Testis (tissue), 3 donors: ENCODE measurements around the gene FAM53B. TPM values are rescaled to one million over a fixed set of nuclear protein-coding genes. Genes with fewer than 3 reads are reported as not detected.
"Not testable (repeated sequence)": the region's sequence is repeated elsewhere in the genome, so short reads cannot be mapped to it uniquely, and the experiment has no call there.

Experiments used
- DNase-seq: peaks from one replicate; pipeline ENCODE4 v3.0.0-alpha.2; 2019
- H3K27ac ChIP-seq, 2 donors: fragments of 200-600 bp; sonication (generic); one replicate each; pipeline ENCODE4 v1.5.1; 2019
- H3K27me3 ChIP-seq: fragments of 200-600 bp; sonication (generic); one replicate; pipeline ENCODE4 v1.5.1; 2019
- H3K36me3 ChIP-seq: fragments of 200-600 bp; sonication (generic); one replicate; pipeline ENCODE4 v1.5.1; 2017; ENCODE audit warnings: low read depth; ENCODE audit errors: missing control alignments
- H3K4me1 ChIP-seq: fragments of 200-600 bp; sonication (generic); one replicate; pipeline ENCODE4 v1.5.1; 2019
- H3K4me3 ChIP-seq, 2 donors: fragments of 200-600 bp; sonication (generic); one replicate each; pipeline ENCODE4 v1.5.1; 2017 to 2019
- H3K9me3 ChIP-seq: fragments of 200-600 bp; sonication (generic); one replicate; pipeline ENCODE4 v1.5.1; 2017
- POLR2A ChIP-seq: fragments of 450-650 bp; IDR thresholded peaks from one replicate; pipeline ENCODE4 v1.6.1; 2017; ENCODE audit warnings: antibody characterized with exemption, mild to moderate bottlenecking, moderate library complexity
- WGBS, 2 donors: methylation state at CpG; one replicate each; pipeline ENCODE4 v1.1.5; 2018; 5-methylcytosine and 5-hydroxymethylcytosine counted together
- intact Hi-C: fragments of 100-400 bp; cut with DNase I; formaldehyde crosslinking; loops from one replicate; pipeline ENCODE4 v1.15.1; 2023; ENCODE audit warnings: low total_unique reads
- polyA plus RNA-seq: library from polyadenylated mRNA; stranded (reverse); fragments of 350-450 nt; fragmentation: Illumina TruSeq; extraction: RNeasy Lipid Tissue Mini Kit (QIAGEN cat#74804); gene quantifications from one replicate; pipeline ENCODE4 v1.2.3, GENCODE V29; 2014; ENCODE audit warnings: low read depth, low replicate concordance; ENCODE audit not compliant: insufficient read depth
- total RNA-seq, 2 donors: library from RNA; depleted of rRNA; stranded (reverse); fragments of >200 nt; gene quantifications; one replicate each; pipeline ENCODE4 v1.2.3, GENCODE V29; 2016
- TF ChIP-seq, protein P1 (sequence below), 3 experiments: fragments of 450-650 bp in 2 of 3; fragments of 200-600 bp in 1 of 3; sonication (generic) in 1 of 3; IDR thresholded peaks; one replicate each; pipeline ENCODE4 v1.5.1; 2016 to 2019; ENCODE audit warnings: antibody characterized with exemption in 3 of 3, mild to moderate bottlenecking in 2 of 3, moderate library complexity in 1 of 3

FAM53B gene
- total and polyA plus RNA-seq, 3 donors from 2014 or later = 36.9 to 125 (median 109) TPM

DNA sequence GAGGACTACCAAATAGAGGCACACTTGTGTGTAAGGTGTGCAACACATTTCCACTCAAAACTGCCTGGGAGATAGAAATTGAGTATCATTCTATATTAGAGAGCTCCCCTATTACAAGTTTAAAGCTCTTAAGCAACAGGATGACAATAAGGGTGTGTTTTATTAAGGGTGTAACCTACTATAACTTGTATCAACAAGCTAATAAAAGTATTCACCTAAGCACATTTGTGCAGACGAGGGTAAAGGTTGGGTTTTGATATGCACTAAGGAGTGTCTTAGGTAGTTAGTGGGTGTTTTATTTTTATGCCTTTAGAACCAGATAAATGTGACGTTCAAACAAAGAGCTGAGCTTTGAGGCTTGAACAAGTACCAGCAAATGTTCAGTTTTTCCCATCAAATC is 2.8 kb upstream of the FAM53B start:
- no peak for DNase-seq
- 88 to 89% methylated on average over 2 of the region's 2 CpGs for WGBS, 2 donors
- no peaks in the 10 kb centered on the region for H3K9me3 ChIP-seq
- H3K4me1 ChIP-seq = peaks cover 15% of the 10 kb centered on the region
- no peak for TF ChIP-seq POLR2A
- TF ChIP-seq, protein P1, sequence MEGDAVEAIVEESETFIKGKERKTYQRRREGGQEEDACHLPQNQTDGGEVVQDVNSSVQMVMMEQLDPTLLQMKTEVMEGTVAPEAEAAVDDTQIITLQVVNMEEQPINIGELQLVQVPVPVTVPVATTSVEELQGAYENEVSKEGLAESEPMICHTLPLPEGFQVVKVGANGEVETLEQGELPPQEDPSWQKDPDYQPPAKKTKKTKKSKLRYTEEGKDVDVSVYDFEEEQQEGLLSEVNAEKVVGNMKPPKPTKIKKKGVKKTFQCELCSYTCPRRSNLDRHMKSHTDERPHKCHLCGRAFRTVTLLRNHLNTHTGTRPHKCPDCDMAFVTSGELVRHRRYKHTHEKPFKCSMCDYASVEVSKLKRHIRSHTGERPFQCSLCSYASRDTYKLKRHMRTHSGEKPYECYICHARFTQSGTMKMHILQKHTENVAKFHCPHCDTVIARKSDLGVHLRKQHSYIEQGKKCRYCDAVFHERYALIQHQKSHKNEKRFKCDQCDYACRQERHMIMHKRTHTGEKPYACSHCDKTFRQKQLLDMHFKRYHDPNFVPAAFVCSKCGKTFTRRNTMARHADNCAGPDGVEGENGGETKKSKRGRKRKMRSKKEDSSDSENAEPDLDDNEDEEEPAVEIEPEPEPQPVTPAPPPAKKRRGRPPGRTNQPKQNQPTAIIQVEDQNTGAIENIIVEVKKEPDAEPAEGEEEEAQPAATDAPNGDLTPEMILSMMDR (IDR thresholded peaks at IDR 0.05) = no peak
- intact Hi-C loops = no loop called here
- no peaks in the 10 kb centered on the region for H3K36me3 ChIP-seq
- H3K27ac ChIP-seq = no peak overlapping the region
- H3K4me3 ChIP-seq = no peak overlapping the region
- H3K27me3 ChIP-seq = no peaks in the 10 kb centered on the region

DNA sequence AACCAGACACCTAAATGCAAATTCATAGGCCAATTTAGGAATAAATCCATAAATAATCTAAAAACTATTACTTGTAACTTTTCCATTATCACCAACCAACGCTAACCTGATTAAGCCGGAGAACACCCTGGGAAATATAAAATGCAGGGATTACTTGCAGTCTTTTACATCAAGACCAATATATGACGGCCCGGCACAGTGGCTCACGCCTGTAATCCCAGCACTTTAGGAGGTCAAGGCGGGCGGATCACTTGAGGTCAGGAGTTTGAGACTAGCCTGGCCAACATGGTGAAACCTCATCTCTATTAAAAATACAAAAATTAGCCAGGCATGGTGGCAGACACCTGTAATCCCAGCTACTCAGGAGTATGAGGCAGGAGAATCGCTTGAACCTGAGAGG is 2.3 kb upstream of the FAM53B start:
- intact Hi-C loops, H3K36me3 ChIP-seq, H3K27me3 ChIP-seq, H3K9me3 ChIP-seq, H3K27ac ChIP-seq, H3K4me3 ChIP-seq, DNase-seq: not testable (repeated sequence)
- 88 to 91% methylated on average over 8 of the region's 8 CpGs for WGBS, 2 donors
- peaks cover 20% of the 10 kb centered on the region for H3K4me1 ChIP-seq

DNA sequence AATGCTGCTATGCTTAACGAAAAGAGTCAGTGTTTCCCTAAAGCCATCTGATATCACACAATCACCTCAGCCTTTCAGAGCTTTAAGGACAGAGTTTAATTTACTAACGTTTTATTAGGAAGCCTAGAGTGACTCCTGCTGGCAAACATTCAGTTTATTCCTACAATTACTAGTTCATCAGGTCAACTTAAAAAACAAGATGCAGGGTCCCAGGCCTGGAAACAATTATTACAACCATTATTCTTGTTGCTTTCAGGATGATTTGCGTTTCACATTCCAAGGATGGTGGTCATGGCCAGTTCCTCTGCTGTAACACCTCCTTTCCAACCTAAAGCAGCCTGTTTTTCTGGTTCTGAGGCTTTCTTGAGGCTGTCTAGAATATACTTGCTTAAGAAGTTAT is 1.5 kb upstream of the FAM53B start:
- no peak overlapping the region for H3K4me3 ChIP-seq
- H3K36me3 ChIP-seq = no peaks in the 10 kb centered on the region
- 32 to 33% methylated on average over 3 of the region's 3 CpGs for WGBS, 2 donors
- DNase-seq = no peak
- peaks cover 27% of the 10 kb centered on the region for H3K4me1 ChIP-seq
- TF ChIP-seq, protein P1 (IDR thresholded peaks at IDR 0.05) = peak in 2 of 3 experiments; percentile 14 to 33
- no peak for TF ChIP-seq POLR2A
- intact Hi-C loops = no loop called here
- no peaks in the 10 kb centered on the region for H3K27me3 ChIP-seq
- H3K9me3 ChIP-seq = no peaks in the 10 kb centered on the region
- peak overlapping the region in 1 of 2 donors; percentile 94 for H3K27ac ChIP-seq

DNA sequence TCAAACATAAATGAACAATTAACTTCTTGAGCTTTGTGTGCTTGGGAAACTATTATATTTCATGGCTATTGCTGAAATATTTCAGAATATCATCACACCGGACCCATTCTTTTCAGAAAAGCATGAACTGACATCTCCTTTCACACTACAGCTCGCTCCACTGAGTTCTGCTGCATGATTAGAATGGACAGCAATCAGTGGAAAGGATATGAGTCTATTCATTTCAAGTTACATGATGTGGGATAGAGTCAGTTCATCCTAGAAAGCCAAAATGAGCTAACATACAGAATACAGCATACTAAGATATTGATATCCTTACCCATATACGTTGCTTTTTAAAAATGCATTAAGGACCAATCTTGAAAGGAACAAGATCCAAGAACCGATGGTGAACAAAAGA is 1.1 kb upstream of the FAM53B start:
- DNase-seq = no peak
- intact Hi-C loops = no loop called here
- Histone ChIP-seq H3K27me3 (no peaks in the 10 kb centered on the region), H3K4me3 (no peak overlapping the region), H3K27ac (peak overlapping the region in 1 of 2 donors; percentile 94), H3K9me3 (no peaks in the 10 kb centered on the region), H3K4me1 (peaks cover 31% of the 10 kb centered on the region), H3K36me3 (no peaks in the 10 kb centered on the region)
- 45 to 59% methylated on average over 4 of the region's 4 CpGs for WGBS, 2 donors
- TF ChIP-seq, protein P1 (IDR thresholded peaks at IDR 0.05) = no peak
- TF ChIP-seq POLR2A = no peak

DNA sequence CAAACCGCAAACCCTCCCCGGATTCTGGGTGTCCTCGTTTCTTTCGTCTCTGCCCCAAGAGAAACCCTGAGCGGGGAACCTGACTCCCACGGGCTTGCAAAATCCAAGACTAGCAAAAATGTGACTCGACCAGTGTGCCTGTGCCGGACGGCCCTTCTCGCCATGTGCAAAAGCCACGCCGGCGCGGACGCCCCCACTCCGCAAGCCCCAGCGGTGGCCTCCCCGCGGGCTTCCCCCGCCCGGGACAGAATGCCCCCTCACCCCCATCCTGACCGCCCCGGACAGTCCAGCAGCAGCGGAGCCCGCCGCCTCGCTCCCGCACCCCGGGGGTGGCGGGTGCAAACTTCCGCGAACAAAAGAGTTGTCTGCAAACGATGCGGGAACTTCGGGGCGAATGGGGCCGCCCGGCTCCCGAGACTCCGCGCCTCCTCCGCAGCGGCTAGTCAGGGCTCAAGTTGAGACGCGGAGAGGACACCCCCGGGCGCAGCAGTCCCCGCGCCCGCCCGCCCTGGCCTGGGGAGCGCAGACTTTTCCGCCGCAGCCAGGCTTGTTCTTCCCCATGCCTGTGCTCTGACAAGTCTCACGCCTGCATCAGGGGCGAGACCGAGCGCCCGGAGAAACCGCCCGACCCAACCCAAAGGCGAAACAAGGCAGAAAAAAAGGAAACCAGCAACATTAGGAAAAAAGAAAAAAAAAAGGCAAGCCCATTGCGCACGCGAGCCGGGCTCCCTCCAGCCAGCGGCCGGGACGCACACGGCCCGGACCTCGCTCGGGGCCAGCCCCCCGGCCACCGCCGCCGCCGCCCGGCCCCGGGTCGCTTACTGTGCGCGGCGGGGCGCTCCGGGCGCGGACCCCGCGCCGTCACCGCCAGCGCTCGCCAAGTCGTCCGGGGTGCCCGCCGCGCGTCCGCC is 732 bp downstream of the FAM53B start:
- peak overlapping the region; percentile 74 to 88 for H3K4me3 ChIP-seq
- TF ChIP-seq, protein P1 (IDR thresholded peaks at IDR 0.05) = no peak
- no peak for TF ChIP-seq POLR2A
- no peak for DNase-seq
- H3K36me3 ChIP-seq = no peaks in the 10 kb centered on the region
- H3K27ac ChIP-seq = peak overlapping the region; percentile 89 to 94
- 0% methylated on average over 39 to 93 of the region's 101 CpGs for WGBS, 2 donors
- H3K9me3 ChIP-seq = no peaks in the 10 kb centered on the region
- intact Hi-C loops = no loop called here
- no peaks in the 10 kb centered on the region for H3K27me3 ChIP-seq
- peaks cover 48% of the 10 kb centered on the region for H3K4me1 ChIP-seq
